COR-L47 (cell line): ENCODE measurements around the gene PRKN.

ENCODE experiments used
- DNase-seq: peaks from one replicate; lab custom pipeline; 2025; lab: John Stamatoyannopoulos, UW

The PRKN gene

GRCh38 chr6:162727322-162728182 lies at the start of gene PRKN, which contains the start of gene PACRG:
TSS of gene PRKN (minus strand) at chr6:162727766.
TSS of gene PACRG (plus strand) at chr6:162727974.
- peak; percentile 93 for DNase-seq

- no peak for DNase-seq
These were observed 49.5 kb upstream of the PRKN start for GRCh38 chr6:162777091-162777490.

DNA sequence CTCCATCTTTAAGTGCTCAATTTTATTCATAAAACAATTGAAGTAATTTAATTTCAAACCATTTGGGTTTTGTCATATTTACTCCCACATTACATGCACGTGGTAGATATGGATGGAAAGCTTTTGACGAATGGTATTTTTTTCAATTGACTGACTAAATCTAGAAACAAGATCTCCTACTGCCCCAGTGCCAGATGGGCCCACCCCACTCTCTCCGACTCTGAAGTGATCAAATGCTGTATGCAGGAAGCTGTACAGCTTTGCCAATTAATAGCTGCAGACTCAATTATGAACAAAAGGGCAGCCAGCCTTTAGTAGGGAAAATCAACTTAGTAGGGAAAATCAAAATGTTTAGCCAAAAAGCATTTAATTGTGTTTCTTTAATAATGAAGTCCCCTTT lies 46.4 kb upstream of the PRKN start:
- DNase-seq, result no peak

- DNase-seq, result no peak
These were observed 44.9 kb upstream of the PRKN start for GRCh38 chr6:162772466-162772865.

GRCh38 chr6:162770955-162771354 lies 43.4 kb upstream of the PRKN start:
- no peak for DNase-seq

GRCh38 chr6:162770136-162770535 lies 42.6 kb upstream of the PRKN start:
- DNase-seq, result no peak

GRCh38 chr6:162753775-162754174 lies 26.2 kb upstream of the PRKN start:
- no peak for DNase-seq

DNA sequence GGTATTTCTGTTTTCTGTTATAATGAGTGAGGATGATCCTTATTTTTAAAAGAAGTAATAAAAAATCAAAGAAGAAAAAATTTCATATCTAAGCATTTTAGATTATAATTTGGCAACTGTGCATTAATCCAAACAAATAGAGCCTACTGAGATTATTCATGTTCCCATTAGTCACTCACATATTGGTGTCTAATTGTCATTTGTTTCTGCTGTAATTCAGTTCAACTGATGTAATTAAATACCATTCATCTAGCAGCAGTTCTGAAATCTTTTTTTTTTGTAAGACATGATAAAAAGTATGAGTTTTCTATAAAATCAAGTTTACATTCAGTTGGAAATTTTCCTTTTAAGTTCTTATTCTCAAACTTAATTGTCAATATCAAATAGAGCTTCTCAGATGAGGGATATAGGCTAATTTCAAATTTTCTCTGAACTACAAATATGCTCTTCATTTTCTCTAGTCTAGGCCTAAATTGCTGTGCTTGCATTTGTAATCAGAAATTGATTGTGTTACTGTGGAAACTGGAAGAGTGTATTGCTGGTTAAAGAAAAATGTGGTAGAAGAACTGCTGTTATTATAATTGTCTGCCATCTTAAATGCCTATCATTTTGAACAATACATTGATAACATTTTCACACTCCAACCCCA lies 23.8 kb upstream of the PRKN start:
- DNase-seq, result no peak

DNA sequence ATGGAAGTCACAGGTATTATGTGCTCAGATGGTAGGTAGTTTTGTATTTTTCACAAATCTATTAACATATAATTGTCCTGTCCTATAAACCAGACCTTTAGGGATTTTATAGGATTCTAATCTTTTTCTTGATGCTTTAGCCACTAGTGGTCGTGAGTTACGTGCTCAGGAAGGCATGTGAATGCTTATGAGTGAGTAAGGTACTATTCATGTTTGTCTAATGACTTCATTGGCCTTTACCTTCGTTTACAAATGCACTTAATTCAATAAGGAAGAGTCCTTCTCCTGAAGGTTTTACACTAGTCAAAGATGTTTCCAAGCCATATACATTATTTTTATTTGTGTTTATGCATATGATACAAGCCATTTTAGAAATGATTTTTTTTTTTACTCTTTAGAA lies 23.2 kb upstream of the PRKN start:
- no peak for DNase-seq

DNA sequence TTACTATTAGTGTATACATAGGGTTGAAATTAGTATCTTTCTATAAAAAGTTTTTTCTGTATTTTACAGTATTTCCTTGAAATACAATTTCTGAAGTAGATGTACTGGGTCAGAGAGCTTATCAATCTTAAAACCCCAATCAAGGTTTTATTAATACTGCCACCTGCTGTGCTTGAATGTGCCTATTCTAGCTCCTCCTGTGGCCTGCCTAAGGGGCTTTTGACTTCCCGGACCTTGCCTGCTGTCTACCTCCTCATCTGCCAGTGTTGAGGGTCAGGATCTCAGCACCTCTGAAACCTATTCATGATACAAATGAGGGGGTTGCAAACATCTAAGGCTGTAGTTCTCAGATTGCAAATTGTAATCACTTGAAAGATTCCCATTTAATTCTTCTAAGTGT lies 9.4 kb upstream of the PRKN start:
- DNase-seq, result no peak

- DNase-seq, result no peak
These were observed 5.9 kb upstream of the PRKN start for GRCh38 chr6:162733489-162733888.

DNA sequence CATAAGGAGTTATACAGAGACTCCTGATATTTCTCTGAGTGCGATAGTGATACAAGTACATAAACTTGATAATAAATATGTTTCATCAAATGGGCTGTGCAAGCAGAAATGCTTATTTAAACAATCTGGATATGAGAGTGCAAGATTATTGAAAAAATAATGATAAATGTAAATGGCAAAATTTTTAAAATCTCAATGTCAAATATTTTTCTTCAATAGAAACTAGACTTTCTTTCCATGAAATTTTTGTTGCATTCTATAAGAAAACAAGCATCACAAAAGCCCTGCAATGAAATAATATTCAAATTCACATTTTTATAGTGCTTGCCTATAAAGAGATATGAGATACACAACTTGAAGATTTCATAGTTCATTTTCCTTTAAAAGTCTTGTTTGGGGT lies 2.9 kb upstream of the PRKN start:
- DNase-seq, result no peak

GRCh38 chr6:162728706-162729105 lies 1.1 kb upstream of the PRKN start:
- no peak for DNase-seq

- no peak for DNase-seq
These were observed 631 bp upstream of the PRKN start for GRCh38 chr6:162728197-162728596.

GRCh38 chr6:162726947-162727321 lies 632 bp downstream of the PRKN start:
- DNase-seq, result no peak

DNA sequence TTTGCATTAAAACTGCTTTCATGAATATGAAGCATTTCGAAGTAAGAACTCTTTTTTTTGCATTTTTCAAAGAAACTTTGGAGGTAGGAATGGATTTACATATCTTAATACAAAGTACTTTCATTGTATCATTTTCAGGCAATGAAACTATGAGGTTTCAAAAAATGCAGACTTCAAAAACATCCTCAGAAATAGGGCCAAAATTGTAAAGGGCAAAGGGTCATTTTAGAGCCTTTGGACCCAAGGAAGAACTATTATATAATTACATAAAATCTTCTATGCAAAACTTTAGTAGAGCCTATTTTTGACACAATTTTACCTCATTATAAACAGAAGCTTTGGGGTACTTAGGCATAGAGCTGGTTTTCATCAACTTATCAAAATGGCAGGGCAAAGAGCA lies 4.9 kb downstream of the PRKN start:
- no peak for DNase-seq

DNA sequence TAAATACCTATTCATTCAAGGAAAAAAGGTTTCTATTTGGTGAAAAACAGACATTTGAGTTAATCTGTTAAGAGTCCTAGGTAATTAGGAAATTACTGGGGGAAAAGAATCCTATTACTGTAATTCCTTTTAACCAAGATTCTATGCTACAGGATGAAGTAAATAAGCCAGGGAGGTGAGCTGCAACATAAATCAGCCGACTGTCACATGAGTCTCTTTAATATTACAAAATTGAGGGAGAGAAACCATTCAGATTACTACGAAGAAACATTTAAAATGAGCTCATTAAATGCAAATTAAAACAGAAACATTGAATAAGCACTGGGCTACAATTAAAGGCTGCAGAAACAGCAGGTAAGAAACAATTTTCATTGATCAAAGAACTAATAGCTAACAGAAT lies 5.3 kb downstream of the PRKN start:
- DNase-seq, result no peak

DNA sequence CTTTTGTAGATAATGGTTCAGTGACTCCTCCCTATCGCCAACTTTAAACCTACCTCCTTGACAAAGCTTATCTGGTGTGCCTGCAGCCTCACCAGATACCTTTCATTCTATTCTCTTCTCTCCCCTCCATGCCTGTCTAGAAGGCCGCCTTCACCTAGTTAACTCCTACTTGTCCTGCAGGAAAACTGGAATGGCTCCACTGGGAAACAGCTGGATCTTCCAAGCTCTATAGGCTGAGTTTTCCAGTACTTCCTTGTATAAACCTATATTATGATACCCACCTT lies 6.2 kb downstream of the PRKN start:
- no peak for DNase-seq

DNA sequence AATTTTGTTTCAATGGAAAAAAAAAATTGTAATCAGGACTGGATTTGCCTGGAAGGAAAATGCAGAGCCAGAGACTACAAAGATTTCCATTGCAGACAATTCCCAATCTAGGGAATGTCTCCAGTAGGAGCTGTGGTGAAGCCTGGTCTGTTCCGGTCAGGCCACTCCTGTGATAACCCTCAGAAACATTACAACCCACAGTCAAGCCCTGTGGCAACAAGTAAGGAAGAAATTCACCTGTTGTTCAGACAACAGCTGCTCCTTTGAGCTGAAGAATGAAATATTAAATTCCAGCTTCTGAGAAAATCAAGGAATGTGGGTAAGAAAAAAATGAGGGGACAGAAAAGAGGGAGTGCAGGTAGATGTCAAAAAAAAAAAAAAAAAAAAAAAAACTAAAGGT lies 8.0 kb downstream of the PRKN start:
- DNase-seq, result no peak

DNA sequence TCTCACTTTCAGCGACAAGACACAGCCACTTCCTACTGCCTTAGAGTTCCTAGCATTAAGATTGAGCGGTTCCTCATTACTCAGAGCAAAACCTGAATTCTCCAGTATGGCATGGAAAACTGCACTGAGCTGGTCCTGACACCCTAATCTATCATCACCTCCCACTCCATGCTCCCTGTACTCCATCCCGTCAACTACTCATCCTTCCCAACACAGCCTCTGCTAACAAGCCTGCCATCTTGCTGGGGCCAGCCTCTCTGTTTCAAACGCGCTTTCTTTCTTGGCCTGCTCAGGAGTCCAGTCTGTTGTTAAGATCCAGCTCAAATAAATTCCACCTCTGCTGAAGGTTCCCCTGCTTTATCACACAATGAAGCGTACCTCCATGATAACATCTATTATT lies 12.0 kb downstream of the PRKN start:
- DNase-seq, result no peak

- DNase-seq, result no peak
These were observed 13.4 kb downstream of the PRKN start for GRCh38 chr6:162713974-162714780.

GRCh38 chr6:162712694-162713093 lies 14.9 kb downstream of the PRKN start:
- DNase-seq, result no peak

- DNase-seq, result no peak
These were observed 16.2 kb downstream of the PRKN start for GRCh38 chr6:162711376-162711775.
